Left ventricle myocardium inferior (tissue), 1 donor: Measurements from ENCODE around the gene CD48. TPM values are rescaled to one million over a fixed set of nuclear protein-coding genes. Genes with fewer than 3 reads are reported as not detected.
"Not testable (repeated sequence)": the region's sequence is repeated elsewhere in the genome, so short reads cannot be mapped to it uniquely, and the experiment has no call there.

Experiments used
- DNase-seq: peaks from one replicate; pipeline ENCODE4 v3.0.0-alpha.2; 2020
- H3K27ac ChIP-seq: fragments of 200-600 bp; replicated peaks from 2 replicates; pipeline ENCODE4 v1.8.0; 2021
- H3K27me3 ChIP-seq: fragments of 200-600 bp; 2 replicates; pipeline ENCODE4 v1.8.0; 2021; ENCODE audit warnings: low read depth
- H3K36me3 ChIP-seq: fragments of 200-600 bp; 2 replicates; pipeline ENCODE4 v1.8.0; 2021
- H3K4me1 ChIP-seq: fragments of 200-600 bp; 2 replicates; pipeline ENCODE4 v1.8.0; 2021
- H3K4me3 ChIP-seq: fragments of 200-600 bp; 2 replicates; pipeline ENCODE4 v1.8.0; 2021; ENCODE audit warnings: mild to moderate bottlenecking, moderate library complexity
- H3K9me3 ChIP-seq: fragments of 200-600 bp; replicated peaks from 2 replicates; pipeline ENCODE4 v1.8.0; 2021
- CTCF ChIP-seq: fragments of 200-600 bp; IDR thresholded peaks from 2 replicates; pipeline ENCODE4 v1.8.0; 2021; ENCODE audit warnings: antibody characterized with exemption, mild to moderate bottlenecking, borderline replicate concordance
- intact Hi-C: fragments of 100-400 bp; cut with micrococcal nuclease; formaldehyde crosslinking; loops from one replicate; pipeline ENCODE4 v1.11.0; 2022
- total RNA-seq: library from RNA; stranded (reverse); fragmentation: NEBNext Ultra II Directional; extraction: Animal tissue kit (Norgen Biotek cat#: 25700); gene quantifications from one replicate; pipeline ENCODE4 v1.2.1, GENCODE V29; 2021
- donor health status: DM: no; HTN: yes; CAD: no; lungs with severe emphysema.

Gene CD48
- total RNA-seq, 1 donor from 2014 or later: 1.3 TPM

- H3K4me1 ChIP-seq: peaks cover 4% of the 10 kb centered on the region
- H3K27ac ChIP-seq: no peak overlapping the region
- intact Hi-C loops: loop anchor here (10.0 kb wide), 1 partner anchor 234 kb away; the partner anchor contains the start of gene ITLN2
- no peak for DNase-seq
- no peak for TF ChIP-seq CTCF
- H3K27me3 ChIP-seq: peaks cover 6% of the 10 kb centered on the region
- H3K4me3 ChIP-seq: no peak overlapping the region
- H3K9me3 ChIP-seq: no peaks in the 10 kb centered on the region
- no peaks in the 10 kb centered on the region for H3K36me3 ChIP-seq
Measured at GRCh38 chr1:160720356-160721085, 8.9 kb upstream of the CD48 start.

DNA sequence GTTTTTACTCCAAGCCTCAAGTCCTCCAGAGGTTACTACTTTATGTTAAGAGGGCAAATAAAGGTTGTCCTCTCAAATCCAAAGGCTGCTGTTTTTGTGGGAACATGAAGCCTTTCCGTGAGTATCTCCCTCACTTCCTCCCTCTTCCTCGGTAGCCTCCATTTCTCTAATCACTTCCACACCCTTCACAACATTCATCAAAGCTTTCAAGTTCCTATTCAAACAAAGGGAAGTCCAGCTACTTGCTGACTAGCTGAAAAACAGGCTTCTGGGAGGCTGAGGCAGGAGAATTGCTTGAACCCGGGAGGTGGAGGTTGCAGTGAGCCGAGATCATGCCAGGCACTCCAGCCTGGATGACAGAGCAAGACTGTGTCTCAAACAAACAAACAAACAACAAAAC lies 6.6 kb upstream of the CD48 start:
- DNase-seq: no peak
- Histone ChIP-seq H3K9me3 (no peaks in the 10 kb centered on the region), H3K4me1 (peaks cover 4% of the 10 kb centered on the region), H3K36me3 (no peaks in the 10 kb centered on the region), H3K27ac (no peak overlapping the region), H3K27me3 (peaks cover 12% of the 10 kb centered on the region), H3K4me3 (no peak overlapping the region)
- intact Hi-C loops: no loop called here
- TF ChIP-seq CTCF: no peak

DNA sequence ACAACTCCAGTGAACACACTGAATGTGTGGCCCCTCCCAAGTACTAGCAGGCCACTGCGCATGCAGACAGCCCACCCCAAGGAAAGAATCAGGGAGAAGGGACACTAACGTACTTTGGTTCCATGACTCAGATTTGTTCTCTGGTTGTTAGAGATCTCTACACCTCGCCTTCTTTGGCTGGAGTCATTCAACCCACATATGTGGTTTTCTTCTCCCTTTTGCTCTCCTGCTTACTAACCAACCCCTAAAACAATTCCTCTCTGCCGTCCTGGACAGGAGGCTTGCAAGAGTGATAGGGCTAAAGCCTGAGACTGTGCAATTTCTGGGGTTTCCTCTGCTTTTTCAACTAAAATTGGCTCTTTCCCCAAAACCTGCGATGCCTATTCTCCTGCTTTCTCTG lies 5.7 kb upstream of the CD48 start:
- peaks cover 19% of the 10 kb centered on the region for H3K27me3 ChIP-seq
- DNase-seq: no peak
- H3K9me3 ChIP-seq: no peaks in the 10 kb centered on the region
- no peaks in the 10 kb centered on the region for H3K36me3 ChIP-seq
- H3K4me1 ChIP-seq: peaks cover 4% of the 10 kb centered on the region
- intact Hi-C loops: no loop called here
- no peak for TF ChIP-seq CTCF
- H3K27ac ChIP-seq: no peak overlapping the region
- H3K4me3 ChIP-seq: no peak overlapping the region

- DNase-seq: no peak
- no peak for TF ChIP-seq CTCF
- Histone ChIP-seq H3K4me3 (no peak overlapping the region), H3K27me3 (peaks cover 32% of the 10 kb centered on the region), H3K4me1 (peaks cover 1% of the 10 kb centered on the region), H3K36me3 (no peaks in the 10 kb centered on the region), H3K9me3 (no peaks in the 10 kb centered on the region), H3K27ac (no peak overlapping the region)
- intact Hi-C loops: no loop called here
Measured at GRCh38 chr1:160716013-160716412, 4.4 kb upstream of the CD48 start.

DNA sequence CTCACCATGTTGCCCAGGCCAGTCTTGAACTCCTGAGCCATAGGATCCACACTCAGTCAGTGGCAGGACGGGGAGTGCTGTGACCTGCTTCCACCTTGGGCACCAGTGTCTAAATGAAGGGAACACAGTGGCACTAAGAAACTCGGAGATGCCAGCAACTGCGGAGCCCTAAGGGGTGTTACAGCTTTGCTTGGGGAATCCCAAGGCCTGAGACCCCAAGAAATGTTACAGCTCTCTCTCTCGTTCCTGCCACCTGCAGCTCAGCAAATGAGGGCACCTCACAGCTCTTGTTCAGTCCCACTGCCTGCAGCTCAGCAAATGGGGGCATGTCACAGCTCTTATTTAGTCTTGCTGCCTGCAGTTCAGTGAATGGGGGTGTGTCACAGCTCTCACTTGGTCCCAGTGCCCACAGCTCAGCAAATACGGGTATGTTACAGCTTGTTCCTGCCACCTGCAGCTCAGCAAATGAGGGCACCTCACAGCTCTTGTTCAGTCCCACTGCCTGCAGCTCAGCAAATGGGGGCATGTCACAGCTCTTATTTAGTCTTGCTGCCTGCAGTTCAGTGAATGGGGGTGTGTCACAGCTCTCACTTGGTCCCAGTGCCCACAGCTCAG lies 2.5 kb upstream of the CD48 start:
- H3K27ac ChIP-seq, H3K4me1 ChIP-seq, H3K9me3 ChIP-seq, H3K4me3 ChIP-seq, DNase-seq, intact Hi-C loops, H3K36me3 ChIP-seq: not testable (repeated sequence)
- peaks cover 47% of the 10 kb centered on the region for H3K27me3 ChIP-seq

- Histone ChIP-seq H3K4me1 (no peaks in the 10 kb centered on the region), H3K27ac (no peak overlapping the region), H3K4me3 (no peak overlapping the region), H3K9me3 (no peaks in the 10 kb centered on the region), H3K27me3 (peaks cover 55% of the 10 kb centered on the region), H3K36me3 (no peaks in the 10 kb centered on the region)
- no peak for TF ChIP-seq CTCF
- intact Hi-C loops: no loop called here
- DNase-seq: no peak
Measured at GRCh38 chr1:160713161-160713560, 1.5 kb upstream of the CD48 start.

DNA sequence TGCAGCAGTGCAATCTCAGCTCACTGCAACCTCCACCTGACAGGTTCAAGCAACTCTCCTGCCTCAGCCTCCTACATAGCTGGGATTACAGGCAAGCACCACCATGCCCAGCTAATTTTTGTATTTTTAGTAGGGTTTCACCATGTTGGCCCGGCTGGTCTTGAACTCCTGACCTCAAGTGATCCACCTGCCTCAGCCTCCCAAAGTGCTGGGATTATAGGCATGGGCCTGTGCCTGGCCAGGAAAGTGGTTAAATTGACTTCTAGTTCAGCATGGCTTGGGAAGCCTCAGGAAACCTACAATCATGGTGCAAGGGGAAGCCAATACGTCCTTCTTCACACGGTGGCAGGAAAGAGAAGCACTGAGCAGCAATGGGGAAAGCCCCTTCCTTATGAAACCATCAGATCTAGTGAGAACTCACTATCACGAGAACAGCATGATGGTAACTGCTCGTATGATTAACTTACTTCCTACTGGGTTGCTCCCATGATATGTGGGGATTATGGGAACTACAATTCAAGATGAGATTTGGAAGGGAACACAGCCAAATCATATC lies 981 bp upstream of the CD48 start:
- H3K36me3 ChIP-seq, H3K4me1 ChIP-seq, intact Hi-C loops, H3K27ac ChIP-seq, DNase-seq, H3K9me3 ChIP-seq, H3K4me3 ChIP-seq: not testable (repeated sequence)
- peaks cover 49% of the 10 kb centered on the region for H3K27me3 ChIP-seq
